GM12875 (cell line): Measurements from ENCODE around the gene ATP8B3.

Experiments used
- H3K4me3 ChIP-seq: one replicate; pipeline ENCODE4 v1.5.1; 2011; ENCODE audit warnings: low read depth, low read length, control low read depth
- CTCF ChIP-seq: IDR thresholded peaks from 2 replicates; pipeline ENCODE4 v1.5.1; 2011; ENCODE audit warnings: low read depth, mild to moderate bottlenecking, control low read depth, inconsistent platforms, low read length, moderate library complexity, borderline replicate concordance; ENCODE audit not compliant: insufficient read depth

The ATP8B3 gene

GRCh38 chr19:1826557-1827521 lies 14.8 kb upstream of the ATP8B3 start:
- H3K4me3 ChIP-seq = no peak overlapping the region
- no peak for TF ChIP-seq CTCF

DNA sequence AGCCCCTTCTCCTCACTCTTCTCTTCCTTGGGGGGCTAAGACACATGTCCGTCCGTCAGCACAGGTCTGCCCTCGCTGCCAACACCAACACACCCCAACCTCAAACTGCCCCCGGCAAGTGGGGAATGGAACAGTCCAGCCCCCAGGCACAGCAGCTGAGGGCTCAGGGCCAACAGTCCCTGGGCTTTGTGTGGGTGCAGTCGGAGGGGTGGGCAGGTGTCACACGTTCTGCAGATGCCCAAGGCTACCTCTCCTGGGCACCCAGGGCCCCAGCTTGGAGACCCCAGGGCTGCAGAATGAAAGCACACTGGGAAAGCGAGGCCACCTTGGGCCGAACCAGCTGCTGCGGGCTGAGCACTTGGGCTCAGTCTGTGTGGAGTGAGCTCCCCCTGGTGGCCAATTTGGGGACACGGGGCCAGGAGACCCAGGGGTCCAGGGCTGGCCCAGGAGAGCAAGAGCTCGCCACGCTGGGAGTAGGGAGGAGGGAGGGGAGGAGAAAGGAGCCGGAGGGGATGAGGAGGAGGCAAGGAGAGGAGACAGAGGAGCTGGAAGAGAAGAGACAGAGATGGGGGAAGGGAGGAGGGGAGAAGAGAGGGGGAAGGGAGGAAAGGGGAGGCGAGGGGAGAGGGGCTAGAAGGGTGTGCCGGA lies 14.0 kb upstream of the ATP8B3 start:
- TF ChIP-seq CTCF = peak; percentile 92
- H3K4me3 ChIP-seq = no peak overlapping the region

DNA sequence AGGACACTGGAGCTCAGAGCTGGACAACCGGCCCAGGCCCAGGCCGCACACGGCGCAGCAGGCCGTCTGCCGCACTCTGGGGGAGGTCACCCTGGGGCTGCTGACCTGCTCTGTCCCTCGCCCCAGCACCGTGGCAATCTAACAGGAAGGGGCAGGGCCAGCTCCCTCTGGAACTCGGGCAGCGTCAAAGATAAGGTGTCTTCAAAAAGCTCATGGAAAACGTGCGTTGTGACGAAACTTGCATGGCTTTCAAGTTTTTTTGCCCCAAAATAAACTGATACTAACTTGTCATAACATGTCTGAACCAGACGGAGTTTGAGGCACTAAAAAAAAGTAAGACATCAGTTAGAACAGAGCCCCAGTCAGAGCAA lies 12.2 kb upstream of the ATP8B3 start:
- TF ChIP-seq CTCF = no peak
- H3K4me3 ChIP-seq = no peak overlapping the region

GRCh38 chr19:1823539-1824251 lies 11.6 kb upstream of the ATP8B3 start:
- no peak overlapping the region for H3K4me3 ChIP-seq
- no peak for TF ChIP-seq CTCF

GRCh38 chr19:1823020-1823419 lies 10.9 kb upstream of the ATP8B3 start:
- no peak overlapping the region for H3K4me3 ChIP-seq
- TF ChIP-seq CTCF = no peak

GRCh38 chr19:1822210-1822609 lies 10.1 kb upstream of the ATP8B3 start:
- TF ChIP-seq CTCF = no peak
- H3K4me3 ChIP-seq = no peak overlapping the region
